GM12865 (cell line): Measurements from ENCODE around the gene SPEG.

Source experiments
- DNase-seq: peaks from one replicate; pipeline ENCODE4 v3.0.0; 2010; ENCODE audit warnings: low read depth
- H3K4me3 ChIP-seq: 2 replicates; pipeline ENCODE4 v1.5.1; 2011; ENCODE audit warnings: mild to moderate bottlenecking, low read depth, low read length, control low read depth
- TF ChIP-seq, protein P1 (sequence below): IDR thresholded peaks from 2 replicates; pipeline ENCODE4 v1.5.1; 2011; ENCODE audit warnings: low read length, control low read depth, low read depth, inconsistent platforms; ENCODE audit not compliant: insufficient read depth; ENCODE audit errors: missing control alignments

The SPEG gene

DNA sequence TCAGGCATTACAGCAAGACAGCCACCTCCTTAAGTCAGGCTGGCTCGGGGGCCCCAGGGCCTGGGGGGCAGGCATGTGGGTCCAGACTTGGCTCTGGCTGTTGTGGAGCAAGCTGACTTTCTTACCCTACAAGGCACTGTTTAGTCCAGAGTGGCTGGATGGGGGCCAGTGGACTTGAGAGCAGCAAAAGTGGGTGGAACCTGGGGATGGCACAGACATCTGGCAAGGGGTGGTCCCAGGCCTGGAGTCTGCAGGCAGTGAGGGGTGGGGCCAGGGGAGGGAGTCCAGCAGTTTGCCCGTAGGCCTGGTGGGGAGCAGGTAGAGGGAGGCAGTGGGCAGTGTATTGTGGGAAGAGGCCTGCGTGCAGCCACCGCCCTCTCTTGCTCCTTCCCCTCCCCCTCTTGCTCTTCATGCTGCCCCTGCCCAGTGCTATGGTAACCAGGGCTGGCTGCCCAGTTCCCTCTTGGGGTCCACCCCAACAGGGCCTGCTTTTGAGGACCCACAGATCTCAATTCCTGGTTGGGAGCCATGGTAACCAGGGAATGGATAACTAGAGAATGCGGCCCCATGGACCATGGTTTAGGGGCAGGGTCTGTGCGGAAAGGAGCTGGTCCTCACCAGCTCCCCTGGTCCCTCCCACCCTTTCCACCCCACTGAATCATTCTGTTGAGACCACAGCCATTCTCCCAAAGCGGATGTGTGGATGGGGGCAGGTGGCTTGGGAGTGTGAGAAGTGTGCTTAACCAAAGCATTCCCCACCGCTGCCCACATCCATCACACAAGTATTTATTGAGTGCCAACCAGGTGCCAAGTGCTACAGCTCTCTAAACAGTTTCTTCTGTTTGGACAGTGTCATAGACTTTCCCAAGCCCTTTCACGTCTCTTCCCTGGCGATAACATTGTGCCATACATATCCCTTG is 19.3 kb downstream of the SPEG start:
- TF ChIP-seq, protein P1, sequence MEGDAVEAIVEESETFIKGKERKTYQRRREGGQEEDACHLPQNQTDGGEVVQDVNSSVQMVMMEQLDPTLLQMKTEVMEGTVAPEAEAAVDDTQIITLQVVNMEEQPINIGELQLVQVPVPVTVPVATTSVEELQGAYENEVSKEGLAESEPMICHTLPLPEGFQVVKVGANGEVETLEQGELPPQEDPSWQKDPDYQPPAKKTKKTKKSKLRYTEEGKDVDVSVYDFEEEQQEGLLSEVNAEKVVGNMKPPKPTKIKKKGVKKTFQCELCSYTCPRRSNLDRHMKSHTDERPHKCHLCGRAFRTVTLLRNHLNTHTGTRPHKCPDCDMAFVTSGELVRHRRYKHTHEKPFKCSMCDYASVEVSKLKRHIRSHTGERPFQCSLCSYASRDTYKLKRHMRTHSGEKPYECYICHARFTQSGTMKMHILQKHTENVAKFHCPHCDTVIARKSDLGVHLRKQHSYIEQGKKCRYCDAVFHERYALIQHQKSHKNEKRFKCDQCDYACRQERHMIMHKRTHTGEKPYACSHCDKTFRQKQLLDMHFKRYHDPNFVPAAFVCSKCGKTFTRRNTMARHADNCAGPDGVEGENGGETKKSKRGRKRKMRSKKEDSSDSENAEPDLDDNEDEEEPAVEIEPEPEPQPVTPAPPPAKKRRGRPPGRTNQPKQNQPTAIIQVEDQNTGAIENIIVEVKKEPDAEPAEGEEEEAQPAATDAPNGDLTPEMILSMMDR = no peak
- no peak for DNase-seq
- H3K4me3 ChIP-seq = no peak overlapping the region

DNA sequence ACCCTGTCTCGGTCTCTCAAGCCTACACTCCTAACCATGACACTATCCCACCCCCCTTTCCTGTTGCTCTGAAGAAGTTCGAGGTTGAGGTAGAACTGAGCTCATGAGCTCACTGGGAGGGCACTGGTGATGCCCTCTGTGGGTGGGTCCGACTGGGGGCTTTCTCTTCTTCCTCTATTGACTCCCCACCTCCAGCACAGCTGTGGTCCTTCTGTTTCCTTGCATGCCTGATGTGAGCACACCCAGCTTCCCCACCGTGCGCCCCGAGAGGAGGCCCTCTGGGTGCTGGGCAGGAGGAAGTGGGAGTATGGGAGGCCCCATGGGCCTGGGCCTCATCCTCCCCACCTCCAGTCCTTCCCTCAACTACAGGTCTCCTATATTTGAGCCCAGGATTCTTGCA is 20.9 kb downstream of the SPEG start:
- TF ChIP-seq, protein P1 = no peak
- DNase-seq = no peak
- H3K4me3 ChIP-seq = no peak overlapping the region

DNA sequence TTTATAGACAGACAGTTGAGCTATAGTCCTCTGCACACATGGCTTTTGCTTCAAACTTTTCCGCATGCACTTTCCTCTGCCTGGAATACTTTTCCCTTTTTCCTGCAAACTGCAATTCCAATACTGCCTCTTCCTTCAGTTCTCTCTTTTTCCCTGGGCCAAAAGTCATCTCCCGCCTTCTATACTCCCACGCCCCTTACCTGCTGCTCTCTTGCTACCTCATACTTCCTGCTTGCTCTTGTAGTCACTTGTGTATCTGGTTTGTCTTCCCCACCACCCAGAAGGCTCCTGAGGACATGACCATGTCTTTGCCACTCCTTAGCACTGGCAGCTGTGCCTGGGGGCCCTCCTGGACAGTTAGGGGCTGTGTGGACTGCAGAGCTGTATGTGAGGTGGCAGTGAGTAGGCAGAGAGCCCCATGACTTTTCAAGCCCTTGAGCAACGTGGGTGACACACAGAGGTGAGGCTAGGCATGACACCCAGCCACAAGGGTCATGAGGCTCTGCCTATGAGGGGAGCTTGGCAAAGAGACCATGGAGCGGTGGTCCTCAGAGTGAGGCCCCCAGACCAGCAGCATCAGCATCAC is 23.2 kb downstream of the SPEG start:
- H3K4me3 ChIP-seq = no peak overlapping the region
- peak; percentile 25 for DNase-seq
- TF ChIP-seq, protein P1 = peak; percentile 21

DNA sequence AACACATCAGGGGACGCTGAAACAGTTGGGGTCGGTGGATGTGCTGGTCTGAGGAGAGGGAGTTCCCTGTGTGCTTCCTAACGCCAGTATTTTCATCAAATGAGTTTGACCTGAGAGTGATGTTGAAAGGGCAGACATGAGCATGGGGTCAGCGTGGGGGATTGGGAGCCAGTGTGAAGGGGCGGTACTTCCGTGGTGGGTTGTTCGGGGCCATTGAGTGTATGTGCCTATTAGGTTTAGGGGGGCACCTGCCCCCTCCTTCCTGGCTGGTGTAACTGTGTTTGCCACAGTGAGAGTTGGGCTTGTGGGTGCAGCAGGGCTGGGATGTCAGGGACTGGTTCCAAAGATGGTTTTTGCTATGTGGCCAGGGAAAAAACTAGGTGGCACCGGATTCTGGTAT is 24.4 kb downstream of the SPEG start:
- TF ChIP-seq, protein P1 = no peak
- no peak for DNase-seq
- H3K4me3 ChIP-seq = no peak overlapping the region

DNA sequence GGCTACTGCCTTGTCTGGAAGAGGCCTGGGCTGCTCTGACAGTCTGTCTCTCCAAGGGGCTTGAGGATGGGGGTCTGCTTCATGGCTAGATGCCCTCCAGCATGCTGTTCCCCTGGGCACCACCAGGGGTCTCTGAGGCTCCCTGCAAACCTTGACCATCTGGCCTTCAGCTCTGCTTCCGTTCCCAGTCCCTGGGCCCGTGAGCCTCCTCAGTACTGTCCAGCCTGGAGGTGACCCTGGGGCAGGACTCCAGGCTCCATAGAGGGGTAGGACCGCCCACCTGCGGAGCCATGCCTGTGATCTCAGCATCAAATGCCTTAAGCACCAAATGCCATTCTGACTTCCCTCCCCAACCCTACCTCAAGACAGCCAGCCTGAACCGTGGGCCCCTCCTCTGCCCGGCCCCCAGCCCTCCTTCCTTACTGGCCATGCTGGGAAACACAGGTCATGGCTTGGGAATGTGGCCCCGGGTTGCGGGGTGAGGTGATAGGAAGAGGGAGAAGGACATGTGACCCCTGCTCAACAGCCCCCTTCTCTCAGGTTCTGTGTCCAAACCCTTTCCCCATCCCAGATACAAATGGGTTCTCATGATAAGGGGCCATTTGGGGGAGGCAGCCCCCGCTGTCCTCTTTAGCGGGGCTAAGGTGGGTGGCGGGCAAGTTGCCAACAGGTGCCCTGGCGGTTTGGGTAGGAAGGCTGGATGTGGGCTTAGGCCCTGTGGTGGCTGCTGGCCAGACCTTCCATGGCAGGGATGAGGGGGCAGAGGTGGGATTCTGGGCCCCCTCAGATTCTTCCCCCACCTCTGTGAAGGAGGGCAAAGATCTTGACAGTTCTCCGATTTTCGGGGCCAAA is 25.0 kb downstream of the SPEG start:
- no peak overlapping the region for H3K4me3 ChIP-seq
- TF ChIP-seq, protein P1 = peak; percentile 94
- peak; percentile 52 for DNase-seq

DNA sequence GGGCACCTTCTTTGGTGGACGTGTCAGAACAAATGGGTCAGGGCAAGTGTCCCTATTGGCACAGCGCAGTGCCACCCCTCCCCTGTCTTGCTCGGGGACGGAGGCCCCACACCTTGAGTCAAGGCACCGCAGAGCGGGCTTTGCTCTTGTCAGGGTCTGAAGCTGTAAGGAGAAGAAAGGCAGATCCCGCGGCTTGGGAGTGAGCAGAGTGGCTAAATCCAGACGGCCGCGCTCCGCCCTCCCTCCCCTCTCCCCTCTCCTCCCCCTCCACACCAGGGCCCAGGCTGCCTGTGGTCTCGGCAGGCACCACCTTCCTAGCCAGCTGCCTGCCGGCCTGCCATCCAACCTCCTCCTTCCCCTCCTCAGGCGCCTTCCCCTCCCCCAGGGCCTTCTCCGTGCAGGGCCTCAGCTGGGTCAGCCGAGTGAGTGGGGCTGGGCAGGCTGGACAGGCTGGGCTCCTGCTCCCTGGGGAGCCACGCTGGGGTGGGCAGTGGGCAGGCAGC is 25.8 kb downstream of the SPEG start:
- H3K4me3 ChIP-seq = no peak overlapping the region
- DNase-seq = no peak
- TF ChIP-seq, protein P1 = no peak
